Neuronal stem cell (in vitro differentiated cells): ENCODE results near the gene NEMP2.
"Not testable (repeated sequence)": the region's sequence is repeated elsewhere in the genome, so short reads cannot be mapped to it uniquely, and the experiment has no call there.

Experiments
- DNase-seq: peaks from one replicate; pipeline ENCODE4 v3.0.0-alpha.2; 2013; ENCODE audit warnings: low spot score
- H2AFZ ChIP-seq: one replicate; pipeline ENCODE4 v1.6.1; 2013; ENCODE audit warnings: mild to moderate bottlenecking, low read length, inconsistent platforms
- H2AK5ac ChIP-seq: 2 replicates; pipeline ENCODE4 v1.6.1; 2013; ENCODE audit warnings: low read depth, mild to moderate bottlenecking, inconsistent platforms, low read length, moderate library complexity, mixed read lengths
- H2BK120ac ChIP-seq: 2 replicates; pipeline ENCODE4 v1.6.1; 2013; ENCODE audit warnings: low read depth, mild to moderate bottlenecking, inconsistent platforms, low read length, moderate library complexity, mixed read lengths
- H2BK12ac ChIP-seq: one replicate; pipeline ENCODE4 v1.6.1; 2013; ENCODE audit warnings: low read length, inconsistent platforms
- H2BK15ac ChIP-seq: 2 replicates; pipeline ENCODE4 v1.6.1; 2013; ENCODE audit warnings: mild to moderate bottlenecking, low read length, inconsistent platforms, mixed read lengths
- H2BK5ac ChIP-seq: one replicate; pipeline ENCODE4 v1.6.1; 2013; ENCODE audit warnings: inconsistent platforms, mild to moderate bottlenecking, low read length, moderate library complexity
- H3K14ac ChIP-seq: one replicate; pipeline ENCODE4 v1.6.1; 2013; ENCODE audit warnings: low read length, inconsistent platforms
- H3K18ac ChIP-seq: 2 replicates; pipeline ENCODE4 v1.6.1; 2013; ENCODE audit warnings: low read length, inconsistent platforms
- H3K23ac ChIP-seq: 2 replicates; pipeline ENCODE4 v1.6.1; 2013; ENCODE audit warnings: low read depth, mild to moderate bottlenecking, mixed read lengths, low read length, inconsistent platforms; ENCODE audit not compliant: poor library complexity
- H3K27ac ChIP-seq: replicated peaks from 3 replicates; pipeline ENCODE4 v1.5.1; 2013; ENCODE audit warnings: low read length, inconsistent platforms
- H3K27me3 ChIP-seq, 3 experiments: 2 replicates each; pipeline ENCODE4 v1.6.1; 2013; ENCODE audit warnings: low read length in 3 of 3, mild to moderate bottlenecking in 2 of 3, inconsistent platforms in 1 of 3, low read depth in 1 of 3, mixed read lengths in 1 of 3, moderate library complexity in 1 of 3; ENCODE audit not compliant: control insufficient read depth in 3 of 3, insufficient read depth in 3 of 3
- H3K36me3 ChIP-seq, 2 donors: replicated peaks in 1 of 2; 2 replicates each; pipeline ENCODE4 v1.6.1; 2013; ENCODE audit warnings: low read length in 2 of 2; ENCODE audit not compliant: control insufficient read depth in 2 of 2, insufficient read depth in 2 of 2
- H3K4ac ChIP-seq: 2 replicates; pipeline ENCODE4 v1.6.1; 2013; ENCODE audit warnings: inconsistent platforms, mild to moderate bottlenecking, low read length, moderate library complexity
- H3K4me1 ChIP-seq, 2 donors: 1 replicate in 1 of 2; 2 replicates in 1 of 2; pipeline ENCODE4 v1.6.1; 2013; ENCODE audit warnings: low read length in 2 of 2, low read depth in 1 of 2; ENCODE audit not compliant: control insufficient read depth in 2 of 2, insufficient read depth in 1 of 2
- H3K4me2 ChIP-seq: one replicate; pipeline ENCODE4 v1.6.1; 2013; ENCODE audit warnings: mild to moderate bottlenecking, low read length, inconsistent platforms; ENCODE audit not compliant: insufficient read depth, poor library complexity, severe bottlenecking
- H3K4me3 ChIP-seq, 2 donors: 2 replicates each; pipeline ENCODE4 v1.5.1; 2013; ENCODE audit warnings: low read length in 2 of 2, mild to moderate bottlenecking in 2 of 2, inconsistent platforms in 1 of 2, moderate library complexity in 1 of 2
- H3K79me1 ChIP-seq: one replicate; pipeline ENCODE4 v1.6.1; 2013; ENCODE audit warnings: low read depth, mild to moderate bottlenecking, inconsistent platforms, low read length, moderate library complexity
- H3K9ac ChIP-seq: one replicate; pipeline ENCODE4 v1.6.1; 2013; ENCODE audit warnings: mild to moderate bottlenecking, low read depth, low read length, inconsistent platforms; ENCODE audit not compliant: poor library complexity
- H3K9me3 ChIP-seq, 2 donors: replicated peaks in 1 of 2; 2 replicates each; pipeline versions ENCODE3 to v1.6.1; 2013; ENCODE audit warnings: low read length in 2 of 2, mild to moderate bottlenecking in 2 of 2, inconsistent platforms in 1 of 2, low read depth in 1 of 2, mixed read lengths in 1 of 2, moderate library complexity in 1 of 2; ENCODE audit not compliant: control insufficient read depth in 2 of 2, insufficient read depth in 1 of 2
- H4K8ac ChIP-seq: one replicate; pipeline ENCODE4 v1.6.1; 2013; ENCODE audit warnings: low read depth, mild to moderate bottlenecking, inconsistent platforms, low read length, moderate library complexity
- H4K91ac ChIP-seq: one replicate; pipeline ENCODE4 v1.6.1; 2013; ENCODE audit warnings: low read length, low read depth, mild to moderate bottlenecking, inconsistent platforms; ENCODE audit not compliant: poor library complexity
- WGBS, 2 donors: extraction: QIAGEN DNeasy Blood & Tissue Kit; methylation state at CpG; one replicate each; pipeline ENCODE4 v1.1.7; 2013; ENCODE audit warnings: missing lambda C conversion rate in 2 of 2, mixed read lengths in 1 of 2; ENCODE audit not compliant: insufficient read length in 2 of 2, insufficient replicate concordance in 1 of 2; ENCODE audit errors: extremely low coverage in 2 of 2; 5-methylcytosine and 5-hydroxymethylcytosine counted together

NEMP2 gene

DNA sequence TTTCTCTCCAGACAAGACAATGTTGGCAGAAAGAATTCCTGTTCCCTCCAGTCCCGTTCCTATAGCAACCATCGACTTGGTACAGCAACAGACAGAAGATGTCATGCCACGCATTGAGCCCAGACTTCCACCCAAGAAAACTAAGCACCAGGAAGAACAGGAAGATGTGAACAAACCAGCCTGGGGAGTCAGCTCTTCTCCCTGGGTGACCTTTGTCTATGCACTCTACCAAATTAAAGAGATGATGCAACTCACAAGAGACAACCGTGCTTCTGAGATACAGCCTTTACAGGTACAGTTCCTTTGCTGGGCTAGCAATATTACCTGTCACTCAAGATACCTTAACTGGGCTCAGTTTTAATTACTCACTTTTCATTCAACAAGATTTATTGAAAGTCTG, 37.1 kb downstream of the NEMP2 start:
- H2BK15ac ChIP-seq: no peak overlapping the region
- H3K27me3 ChIP-seq: no peaks in the 10 kb centered on the region
- no peak overlapping the region for H3K23ac ChIP-seq
- H3K4me3 ChIP-seq: no peak overlapping the region
- no peak overlapping the region for H4K8ac ChIP-seq
- no peak overlapping the region for H3K9ac ChIP-seq
- no peak overlapping the region for H2BK5ac ChIP-seq
- no peaks in the 10 kb centered on the region for H3K36me3 ChIP-seq
- no peak overlapping the region for H3K4ac ChIP-seq
- H3K79me1 ChIP-seq: no peaks in the 10 kb centered on the region
- no peak overlapping the region for H2AK5ac ChIP-seq
- no peak overlapping the region for H3K4me2 ChIP-seq
- no peak overlapping the region for H2BK120ac ChIP-seq
- peaks cover 3 to 11% of the 10 kb centered on the region in 2 donors for H3K4me1 ChIP-seq
- DNase-seq: peak; percentile 9
- no peak overlapping the region for H2AFZ ChIP-seq
- H4K91ac ChIP-seq: no peak overlapping the region
- H3K18ac ChIP-seq: no peak overlapping the region
- no CpG with 5 or more reads among the region's 4 CpGs for WGBS, 2 donors
- H3K14ac ChIP-seq: no peak overlapping the region
- no peak overlapping the region for H2BK12ac ChIP-seq
- no peak overlapping the region for H3K27ac ChIP-seq
- H3K9me3 ChIP-seq: no peaks in the 10 kb centered on the region

DNA sequence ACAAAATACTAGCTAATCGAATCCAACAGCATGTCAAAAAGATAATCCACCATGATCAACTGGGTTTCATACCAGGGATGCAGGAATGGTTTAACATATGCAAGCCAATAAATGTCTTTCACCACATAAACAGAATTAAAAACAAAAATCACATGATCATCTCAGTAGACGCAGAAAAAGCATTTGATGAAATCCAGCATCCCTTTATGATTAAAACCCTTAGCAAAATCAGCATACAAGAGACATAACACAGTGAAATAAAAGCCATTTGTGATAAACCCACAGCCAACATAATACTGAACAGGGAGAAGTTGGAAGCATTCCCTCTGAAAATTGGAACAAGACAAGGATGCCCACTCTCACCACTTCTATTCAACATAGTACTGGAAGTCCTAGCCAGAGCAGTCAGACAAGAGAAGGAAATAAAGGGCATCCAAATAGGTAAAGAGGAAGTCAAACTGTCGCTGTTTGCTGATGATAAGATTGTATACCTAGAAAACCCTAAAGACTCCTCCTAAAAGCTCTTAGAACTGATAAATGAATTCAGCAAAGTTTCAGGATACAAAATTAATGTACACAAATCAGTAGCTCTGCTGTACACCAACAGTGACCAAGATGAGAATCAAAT, 39.8 kb downstream of the NEMP2 start:
- not testable (repeated sequence) for H3K9me3 ChIP-seq, H3K4ac ChIP-seq, H2AFZ ChIP-seq, H2BK5ac ChIP-seq, H3K14ac ChIP-seq, H2BK120ac ChIP-seq, H4K91ac ChIP-seq, H3K9ac ChIP-seq, H2BK12ac ChIP-seq, H3K27ac ChIP-seq, H3K23ac ChIP-seq, H3K36me3 ChIP-seq, H3K79me1 ChIP-seq, H3K27me3 ChIP-seq, H3K4me2 ChIP-seq, DNase-seq, H4K8ac ChIP-seq, H2AK5ac ChIP-seq, H3K18ac ChIP-seq, H3K4me3 ChIP-seq, H2BK15ac ChIP-seq, H3K4me1 ChIP-seq
- no CpG with 5 or more reads among the region's 3 CpGs for WGBS, 2 donors

DNA sequence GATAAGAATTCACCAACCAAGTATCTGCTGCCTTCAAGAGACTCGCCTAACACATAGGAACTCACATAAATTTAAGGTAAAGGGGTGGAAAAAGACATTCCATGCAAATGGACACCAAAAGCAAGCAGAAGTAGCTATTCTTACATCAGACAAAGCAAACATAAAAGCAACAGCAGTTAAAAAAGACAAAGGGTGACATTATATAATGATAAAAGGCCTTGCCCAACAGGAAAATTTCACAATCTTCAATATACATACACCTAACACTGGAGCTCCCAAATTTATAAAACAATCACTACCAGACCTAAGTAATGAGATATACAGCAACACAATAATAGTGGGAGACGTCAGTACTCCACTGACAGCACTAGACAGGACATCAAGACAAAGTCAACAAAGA, 41.4 kb downstream of the NEMP2 start:
- Histone ChIP-seq H3K4ac (no peak overlapping the region), H3K14ac (no peak overlapping the region), H4K8ac (no peak overlapping the region), H3K4me3 (no peak overlapping the region), H3K4me1 (peaks cover 3 to 6% of the 10 kb centered on the region in 2 donors), H3K27ac (no peak overlapping the region), H2BK120ac (no peak overlapping the region), H3K9me3 (no peaks in the 10 kb centered on the region), H2BK5ac (no peak overlapping the region), H3K36me3 (no peaks in the 10 kb centered on the region), H3K9ac (no peak overlapping the region), H3K18ac (no peak overlapping the region), H3K79me1 (no peaks in the 10 kb centered on the region), H2BK15ac (no peak overlapping the region), H3K27me3 (no peaks in the 10 kb centered on the region), H2AFZ (no peak overlapping the region), H2AK5ac (no peak overlapping the region), H2BK12ac (no peak overlapping the region), H4K91ac (no peak overlapping the region), H3K23ac (no peak overlapping the region), H3K4me2 (no peak overlapping the region)
- no peak for DNase-seq
- no CpG with 5 or more reads among the region's 2 CpGs for WGBS, 2 donors

DNA sequence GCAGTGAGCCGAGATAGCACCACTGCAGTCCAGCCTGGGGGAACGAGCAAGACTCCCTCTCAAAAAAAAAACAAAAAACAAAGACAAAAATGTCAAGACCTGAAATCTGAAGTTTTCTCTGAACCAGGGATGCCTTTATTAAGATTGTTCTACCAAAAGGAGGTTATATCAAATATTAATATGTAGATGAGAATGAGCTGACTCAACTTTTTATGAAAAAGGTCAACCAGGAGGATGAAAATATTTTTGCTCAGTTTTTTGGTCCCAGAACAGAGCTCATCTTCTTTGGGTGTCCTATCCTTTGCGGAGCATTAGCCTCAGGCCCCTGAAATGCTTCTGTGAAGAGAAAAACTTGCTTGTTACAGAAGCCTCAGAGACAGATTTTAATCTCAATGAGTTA, 44.0 kb downstream of the NEMP2 start:
- Histone ChIP-seq H3K18ac (no peak overlapping the region), H2BK12ac (no peak overlapping the region), H3K4me2 (no peak overlapping the region), H3K79me1 (no peaks in the 10 kb centered on the region), H3K27me3 (no peaks in the 10 kb centered on the region), H2AK5ac (no peak overlapping the region), H3K23ac (no peak overlapping the region), H3K36me3 (no peaks in the 10 kb centered on the region), H2BK120ac (no peak overlapping the region), H3K9me3 (no peaks in the 10 kb centered on the region), H3K9ac (no peak overlapping the region), H2AFZ (no peak overlapping the region), H3K4me3 (no peak overlapping the region), H3K4me1 (no peaks in the 10 kb centered on the region), H2BK15ac (no peak overlapping the region), H3K14ac (no peak overlapping the region), H3K27ac (no peak overlapping the region), H2BK5ac (no peak overlapping the region), H4K91ac (no peak overlapping the region), H3K4ac (no peak overlapping the region), H4K8ac (no peak overlapping the region)
- DNase-seq: no peak
- no CpG with 5 or more reads among the region's 3 CpGs for WGBS, 2 donors
